Hindlimb muscle (tissue), 1 donor: Measurements from ENCODE around the gene SFI1. TPM values are rescaled to one million over a fixed set of nuclear protein-coding genes. Genes with fewer than 3 reads are reported as not detected.

Experiments used
- DNase-seq: peaks from one replicate; pipeline ENCODE4 v3.0.0-alpha.2; 2013
- polyA plus RNA-seq: library from polyadenylated mRNA; unstranded; fragments of 120-200 nt; gene quantifications from one replicate; pipeline ENCODE4 v1.2.1, GENCODE V29; 2013; ENCODE audit not compliant: insufficient read length

Gene SFI1
- polyA plus RNA-seq, 1 donor = 9.7 TPM

- DNase-seq = no peak
Observed at GRCh38 chr22:31618057-31618456, 121.7 kb downstream of the SFI1 start.

- DNase-seq = no peak
Observed at GRCh38 chr22:31618471-31619176, 122.3 kb downstream of the SFI1 start.

- no peak for DNase-seq
Observed at GRCh38 chr22:31619611-31620300, 123.4 kb downstream of the SFI1 start.

- DNase-seq = no peak
Observed at GRCh38 chr22:31620756-31621480, 124.6 kb downstream of the SFI1 start.

GRCh38 chr22:31621507-31622124, 125.3 kb downstream of the SFI1 start:
- no peak for DNase-seq

GRCh38 chr22:31622980-31623379, 126.6 kb downstream of the SFI1 start:
- no peak for DNase-seq

GRCh38 chr22:31623592-31624304, 127.4 kb downstream of the SFI1 start:
- DNase-seq = no peak

- DNase-seq = no peak
Observed at GRCh38 chr22:31625257-31625640, 128.9 kb downstream of the SFI1 start.

- peak; percentile 42 for DNase-seq
Observed at GRCh38 chr22:31625661-31626426, 129.5 kb downstream of the SFI1 start.

- DNase-seq = peak; percentile 79
Observed at GRCh38 chr22:31626427-31627150, 130.3 kb downstream of the SFI1 start.

DNA sequence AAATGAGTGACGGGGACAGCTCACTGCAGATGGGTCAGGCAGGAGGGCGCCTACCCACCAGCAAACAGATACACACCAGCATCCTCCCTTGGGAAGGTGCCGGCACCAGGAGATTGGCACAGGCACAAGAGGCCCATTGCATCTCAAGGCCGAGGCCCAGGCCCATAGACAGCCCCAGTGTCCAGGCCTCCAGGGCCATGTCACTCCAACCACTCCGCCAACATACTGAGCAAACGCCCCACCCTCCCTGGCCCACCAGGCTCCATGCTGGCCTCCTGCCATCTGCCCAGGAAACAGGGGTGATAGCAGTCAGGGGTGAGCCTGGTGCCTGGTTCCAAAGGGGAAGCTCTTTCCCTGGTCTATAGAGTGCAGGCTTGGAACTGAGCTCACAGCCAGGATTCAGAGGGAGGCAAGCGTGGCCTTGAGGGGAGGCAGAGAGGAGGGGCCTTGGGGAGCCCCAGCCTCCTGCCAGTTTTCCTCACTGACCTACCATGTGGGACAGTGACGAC, 130.9 kb downstream of the SFI1 start:
- DNase-seq = no peak

- no peak for DNase-seq
Observed at GRCh38 chr22:31628362-31628761, 132.0 kb downstream of the SFI1 start.

DNA sequence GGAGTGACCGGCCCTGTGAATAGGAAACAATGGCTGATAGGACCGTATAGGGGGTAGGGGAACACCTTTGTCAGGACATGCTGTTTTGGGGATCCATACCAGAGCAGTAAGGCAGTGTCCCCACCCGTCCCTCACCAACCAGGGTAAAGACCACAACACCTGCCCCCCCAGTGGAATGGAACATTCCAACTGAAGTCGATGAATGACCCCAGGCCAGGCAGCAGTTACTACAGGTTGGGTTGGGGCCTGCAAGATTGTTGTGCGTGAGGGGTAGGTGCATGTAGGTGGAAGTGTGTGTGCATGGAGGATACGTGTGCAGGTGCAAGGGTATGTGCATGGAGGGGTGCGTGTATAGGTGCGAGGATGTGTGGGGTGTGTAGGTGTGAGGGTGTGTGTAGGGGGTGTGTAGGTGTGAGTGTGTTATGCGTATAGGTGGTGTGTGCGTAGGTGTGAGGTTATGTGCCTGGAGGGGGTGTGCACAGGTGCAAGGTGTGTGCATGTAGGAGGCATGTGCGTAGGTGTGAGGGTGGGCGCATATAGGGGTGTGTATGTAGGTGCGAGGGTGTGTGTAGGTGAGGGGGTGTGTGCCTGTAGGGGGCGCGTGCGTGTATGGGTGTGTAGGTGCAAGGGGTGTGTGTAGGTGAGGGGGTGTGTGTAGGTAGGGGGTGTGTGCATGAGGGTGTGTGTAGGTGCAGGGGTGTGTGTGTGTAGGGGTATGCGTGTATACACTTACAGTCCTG, 132.8 kb downstream of the SFI1 start:
- no peak for DNase-seq

GRCh38 chr22:31629741-31630184, 133.4 kb downstream of the SFI1 start:
- no peak for DNase-seq

GRCh38 chr22:31630331-31631329, 134.3 kb downstream of the SFI1 start:
- DNase-seq = peak; percentile 68

DNA sequence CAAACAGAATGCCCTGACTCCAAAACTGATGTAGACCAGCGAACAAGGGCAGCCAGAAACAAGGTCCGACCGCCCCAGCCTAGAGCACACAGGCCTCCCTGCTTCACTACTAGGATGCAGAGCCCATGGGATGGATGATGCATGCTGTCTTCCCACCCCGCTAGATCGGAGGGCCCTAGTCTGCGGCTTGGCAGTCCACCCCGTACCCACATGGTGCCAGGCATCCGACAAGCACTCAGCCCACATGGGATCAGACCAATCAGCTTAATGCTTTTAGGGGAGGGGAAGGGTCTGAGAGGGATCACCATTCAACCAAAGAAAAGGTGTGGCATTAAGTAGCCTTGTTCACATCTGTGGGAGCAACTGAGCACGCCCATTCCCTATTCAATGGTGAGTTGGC, 135.1 kb downstream of the SFI1 start:
- no peak for DNase-seq

DNA sequence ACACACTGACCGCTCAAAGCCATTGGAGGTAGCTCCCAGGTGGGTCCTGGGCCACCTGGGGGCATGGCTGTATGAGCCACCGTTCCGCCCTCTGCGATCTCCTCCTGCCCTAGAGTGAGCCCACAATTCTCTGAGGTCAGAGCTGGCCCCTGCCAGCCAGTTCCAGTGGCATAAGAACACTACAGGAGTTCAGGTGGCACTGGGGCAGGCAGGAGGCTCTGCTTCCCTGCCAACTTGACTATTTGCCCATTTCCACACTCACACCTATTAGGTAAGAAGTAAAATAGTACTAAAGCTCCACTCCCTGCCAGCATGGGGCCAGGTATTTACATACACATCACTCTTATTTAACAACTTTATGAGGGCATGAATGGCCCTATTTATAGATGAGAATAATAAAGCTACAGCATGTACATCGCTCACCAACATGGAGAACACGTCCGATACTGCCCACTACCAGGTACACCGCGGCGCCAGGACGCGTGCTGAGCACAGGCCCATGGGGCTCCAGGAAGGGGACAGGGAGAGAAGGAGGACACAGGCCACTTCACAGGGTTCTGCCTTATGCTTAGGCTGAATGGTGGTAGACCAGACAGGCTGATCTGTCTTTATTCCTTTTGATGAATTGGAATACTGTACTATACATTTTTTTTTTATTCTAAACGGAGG, 139.4 kb downstream of the SFI1 start:
- DNase-seq = no peak

DNA sequence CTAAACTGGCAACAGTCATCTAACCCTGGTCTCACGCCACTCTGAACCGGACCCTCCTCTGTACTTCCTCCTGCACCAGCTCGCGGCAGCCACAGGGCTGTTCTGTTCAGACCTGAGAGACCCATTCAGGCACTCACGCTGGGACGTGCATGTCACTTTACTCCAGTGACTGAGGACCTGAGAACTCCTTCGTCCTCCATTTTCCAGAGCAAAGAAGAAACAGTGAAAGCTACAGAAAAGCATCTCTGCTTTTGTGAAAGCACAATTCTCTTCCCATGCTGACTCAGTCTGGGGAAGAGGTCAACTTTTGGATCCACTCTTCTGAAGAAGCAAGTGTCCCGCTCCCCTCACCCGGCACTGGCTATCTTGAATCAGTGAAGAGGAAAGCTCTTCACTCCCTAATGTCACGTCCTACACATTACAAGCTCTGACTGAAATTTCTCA, 141.1 kb downstream of the SFI1 start:
- DNase-seq = no peak
